Panc1 (cell line): Measurements from ENCODE around the gene GDPD3. TPM values are rescaled to one million over a fixed set of nuclear protein-coding genes. Genes with fewer than 3 reads are reported as not detected.

ENCODE experiments used
- ATAC-seq: fragments of 200-7000 bp; cut with Tn5 transposase; 2 replicates; pipeline ENCODE4 v1.9.1; 2020; ENCODE audit warnings: mild to moderate bottlenecking, moderate library complexity
- BruUV-seq: library from RNA; stranded (reverse); fragments of 400-500 nt; replicated peaks from 2 replicates; lab custom pipeline; 2021; lab: Mats Ljungman, UMichigan
- CTCF ChIA-PET: fragments of 300-600 bp; sonication (Branson Sonifier 250); formaldehyde crosslinking; loops from one replicate; lab custom pipeline; 2022; ENCODE audit warnings: antibody characterized with exemption; lab: Charles Lee
- POLR2A ChIA-PET: fragments of 300-600 bp; sonication (Branson Sonifier 250); formaldehyde crosslinking; loops from one replicate; lab custom pipeline; 2022; ENCODE audit warnings: antibody characterized with exemption; lab: Charles Lee
- DNase-seq: peaks from one replicate; pipeline ENCODE4 v3.0.0-alpha.2; 2010; ENCODE audit warnings: low read depth, low spot score
- H3K27ac ChIP-seq: 2 replicates; pipeline ENCODE4 v1.5.1; 2011; ENCODE audit warnings: mild to moderate bottlenecking, low read length, inconsistent platforms
- H3K27me3 ChIP-seq: fragments of 200-500 bp; sonication (Bioruptor generic); 2 replicates; pipeline ENCODE4 v1.6.0; 2014; ENCODE audit warnings: low read length, inconsistent platforms; ENCODE audit not compliant: control insufficient read depth, insufficient read depth
- H3K36me3 ChIP-seq: fragments of 200-500 bp; sonication (Bioruptor generic); 2 replicates; pipeline ENCODE4 v1.5.1; 2014; ENCODE audit warnings: inconsistent platforms, mild to moderate bottlenecking, low read length, moderate library complexity; ENCODE audit not compliant: control insufficient read depth, insufficient read depth
- H3K4me1 ChIP-seq: 2 replicates; pipeline ENCODE4 v1.5.1; 2011; ENCODE audit warnings: inconsistent platforms, mild to moderate bottlenecking, low read length, moderate library complexity; ENCODE audit not compliant: control insufficient read depth, insufficient read depth
- H3K4me3 ChIP-seq, 2 experiments: 2 replicates each; pipeline ENCODE4 v1.5.1; 2011 to 2012; ENCODE audit warnings: low read depth in 2 of 2, low read length in 2 of 2, mild to moderate bottlenecking in 2 of 2, inconsistent platforms in 1 of 2, moderate library complexity in 1 of 2
- H3K9me3 ChIP-seq: fragments of 200-500 bp; sonication (Bioruptor generic); 2 replicates; pipeline ENCODE4 v1.5.1; 2014; ENCODE audit warnings: low read depth, mild to moderate bottlenecking, inconsistent platforms, low read length, moderate library complexity; ENCODE audit not compliant: control insufficient read depth, insufficient read depth
- POLR2AphosphoS5 ChIP-seq: IDR thresholded peaks from 2 replicates; pipeline ENCODE4 v1.6.1; 2012; ENCODE audit warnings: mild to moderate bottlenecking, low read depth, low read length, moderate library complexity
- SIN3A ChIP-seq: IDR thresholded peaks from 2 replicates; pipeline ENCODE4 v1.6.1; 2012; ENCODE audit warnings: low read depth, mild to moderate bottlenecking, low read length, moderate library complexity, borderline replicate concordance; ENCODE audit not compliant: insufficient read depth
- TCF7L2 ChIP-seq: IDR thresholded peaks from 2 replicates; pipeline ENCODE4 v1.6.1; 2011; ENCODE audit warnings: mild to moderate bottlenecking, low read depth, low read length, inconsistent platforms
- in situ Hi-C: cut with HindIII; loops from 2 replicates; pipeline ENCODE4 v1.10.0; 2016; ENCODE audit warnings: low sequenced_read_pairs, low pct_unique_long_range_greater_than_20kb
- intact Hi-C: fragments of 100-400 bp; cut with micrococcal nuclease; formaldehyde crosslinking; loops from one replicate; pipeline ENCODE4 v1.10.0; 2022; ENCODE audit not compliant: unreplicated experiment
- total RNA-seq: library from RNA; stranded (reverse); gene quantifications from one replicate; pipeline ENCODE4 v1.2.1, GENCODE V29; 2021; ENCODE audit not compliant: unreplicated experiment
- TF ChIP-seq, protein P1 (sequence below), 2 experiments: IDR thresholded peaks; 2 replicates each; pipeline ENCODE4 v1.6.1; 2011 to 2012; ENCODE audit warnings: low read depth in 2 of 2, control low read depth in 1 of 2, low read length in 1 of 2, mild to moderate bottlenecking in 1 of 2, moderate library complexity in 1 of 2; ENCODE audit not compliant: insufficient read depth in 1 of 2
- TF ChIP-seq, protein P2 (sequence below): fragments of 450-650 bp; IDR thresholded peaks from 2 replicates; pipeline ENCODE4 v1.5.1; 2017; ENCODE audit warnings: mild to moderate bottlenecking

Gene GDPD3
- total RNA-seq, 1 experiment from 2014 or later = 2.5 TPM

DNA sequence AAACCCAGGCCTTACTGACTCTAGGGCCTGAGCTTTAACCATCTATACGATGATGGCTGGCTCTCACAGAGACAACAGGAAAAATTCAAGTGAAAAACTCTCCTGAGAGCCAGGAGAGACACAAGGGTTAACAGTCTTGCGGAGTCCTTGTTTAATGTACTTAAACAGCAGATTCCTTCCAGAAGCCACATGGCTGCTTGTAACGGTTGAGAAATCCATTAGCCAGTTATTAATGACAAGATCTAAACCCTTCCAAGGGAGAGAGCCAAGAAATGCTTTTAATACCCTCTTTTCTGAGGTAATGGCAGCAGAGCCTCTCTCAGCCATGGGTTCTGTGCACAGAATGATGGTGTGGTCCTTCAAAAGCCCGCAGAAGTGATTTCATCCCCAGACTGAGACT is 53.0 kb downstream of the GDPD3 start:
- BruUV-seq = no TSS peak
- in situ Hi-C loops = no loop called here
- no peaks in the 10 kb centered on the region for H3K27me3 ChIP-seq
- H3K9me3 ChIP-seq = no peaks in the 10 kb centered on the region
- POLR2A ChIA-PET = interaction anchor here (0.6 kb wide), 1 partner anchor 309 kb away, joined by 10 read pairs; no protein-coding TSS in a partner anchor
- DNase-seq (no peak), ATAC-seq (no peak)
- peaks cover 15% of the 10 kb centered on the region for H3K4me1 ChIP-seq
- H3K36me3 ChIP-seq = no peaks in the 10 kb centered on the region; the same call in 1 of the 2 replicates
- no peak overlapping the region for H3K27ac ChIP-seq
- no peak overlapping the region for H3K4me3 ChIP-seq
- TF ChIP-seq, protein P1, sequence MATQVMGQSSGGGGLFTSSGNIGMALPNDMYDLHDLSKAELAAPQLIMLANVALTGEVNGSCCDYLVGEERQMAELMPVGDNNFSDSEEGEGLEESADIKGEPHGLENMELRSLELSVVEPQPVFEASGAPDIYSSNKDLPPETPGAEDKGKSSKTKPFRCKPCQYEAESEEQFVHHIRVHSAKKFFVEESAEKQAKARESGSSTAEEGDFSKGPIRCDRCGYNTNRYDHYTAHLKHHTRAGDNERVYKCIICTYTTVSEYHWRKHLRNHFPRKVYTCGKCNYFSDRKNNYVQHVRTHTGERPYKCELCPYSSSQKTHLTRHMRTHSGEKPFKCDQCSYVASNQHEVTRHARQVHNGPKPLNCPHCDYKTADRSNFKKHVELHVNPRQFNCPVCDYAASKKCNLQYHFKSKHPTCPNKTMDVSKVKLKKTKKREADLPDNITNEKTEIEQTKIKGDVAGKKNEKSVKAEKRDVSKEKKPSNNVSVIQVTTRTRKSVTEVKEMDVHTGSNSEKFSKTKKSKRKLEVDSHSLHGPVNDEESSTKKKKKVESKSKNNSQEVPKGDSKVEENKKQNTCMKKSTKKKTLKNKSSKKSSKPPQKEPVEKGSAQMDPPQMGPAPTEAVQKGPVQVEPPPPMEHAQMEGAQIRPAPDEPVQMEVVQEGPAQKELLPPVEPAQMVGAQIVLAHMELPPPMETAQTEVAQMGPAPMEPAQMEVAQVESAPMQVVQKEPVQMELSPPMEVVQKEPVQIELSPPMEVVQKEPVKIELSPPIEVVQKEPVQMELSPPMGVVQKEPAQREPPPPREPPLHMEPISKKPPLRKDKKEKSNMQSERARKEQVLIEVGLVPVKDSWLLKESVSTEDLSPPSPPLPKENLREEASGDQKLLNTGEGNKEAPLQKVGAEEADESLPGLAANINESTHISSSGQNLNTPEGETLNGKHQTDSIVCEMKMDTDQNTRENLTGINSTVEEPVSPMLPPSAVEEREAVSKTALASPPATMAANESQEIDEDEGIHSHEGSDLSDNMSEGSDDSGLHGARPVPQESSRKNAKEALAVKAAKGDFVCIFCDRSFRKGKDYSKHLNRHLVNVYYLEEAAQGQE (IDR thresholded peaks at IDR 0.05; ENCODE audit: insufficient read depth in 1 of 2, low read depth in 2 of 2, low read length in 1 of 2) = no peak
- no peak for TF ChIP-seq SIN3A
- TF ChIP-seq POLR2AphosphoS5 = no peak
- no peak for TF ChIP-seq TCF7L2
- TF ChIP-seq, protein P2, sequence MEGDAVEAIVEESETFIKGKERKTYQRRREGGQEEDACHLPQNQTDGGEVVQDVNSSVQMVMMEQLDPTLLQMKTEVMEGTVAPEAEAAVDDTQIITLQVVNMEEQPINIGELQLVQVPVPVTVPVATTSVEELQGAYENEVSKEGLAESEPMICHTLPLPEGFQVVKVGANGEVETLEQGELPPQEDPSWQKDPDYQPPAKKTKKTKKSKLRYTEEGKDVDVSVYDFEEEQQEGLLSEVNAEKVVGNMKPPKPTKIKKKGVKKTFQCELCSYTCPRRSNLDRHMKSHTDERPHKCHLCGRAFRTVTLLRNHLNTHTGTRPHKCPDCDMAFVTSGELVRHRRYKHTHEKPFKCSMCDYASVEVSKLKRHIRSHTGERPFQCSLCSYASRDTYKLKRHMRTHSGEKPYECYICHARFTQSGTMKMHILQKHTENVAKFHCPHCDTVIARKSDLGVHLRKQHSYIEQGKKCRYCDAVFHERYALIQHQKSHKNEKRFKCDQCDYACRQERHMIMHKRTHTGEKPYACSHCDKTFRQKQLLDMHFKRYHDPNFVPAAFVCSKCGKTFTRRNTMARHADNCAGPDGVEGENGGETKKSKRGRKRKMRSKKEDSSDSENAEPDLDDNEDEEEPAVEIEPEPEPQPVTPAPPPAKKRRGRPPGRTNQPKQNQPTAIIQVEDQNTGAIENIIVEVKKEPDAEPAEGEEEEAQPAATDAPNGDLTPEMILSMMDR = no peak
- CTCF ChIA-PET = no interaction called here
- intact Hi-C loops = no loop called here

DNA sequence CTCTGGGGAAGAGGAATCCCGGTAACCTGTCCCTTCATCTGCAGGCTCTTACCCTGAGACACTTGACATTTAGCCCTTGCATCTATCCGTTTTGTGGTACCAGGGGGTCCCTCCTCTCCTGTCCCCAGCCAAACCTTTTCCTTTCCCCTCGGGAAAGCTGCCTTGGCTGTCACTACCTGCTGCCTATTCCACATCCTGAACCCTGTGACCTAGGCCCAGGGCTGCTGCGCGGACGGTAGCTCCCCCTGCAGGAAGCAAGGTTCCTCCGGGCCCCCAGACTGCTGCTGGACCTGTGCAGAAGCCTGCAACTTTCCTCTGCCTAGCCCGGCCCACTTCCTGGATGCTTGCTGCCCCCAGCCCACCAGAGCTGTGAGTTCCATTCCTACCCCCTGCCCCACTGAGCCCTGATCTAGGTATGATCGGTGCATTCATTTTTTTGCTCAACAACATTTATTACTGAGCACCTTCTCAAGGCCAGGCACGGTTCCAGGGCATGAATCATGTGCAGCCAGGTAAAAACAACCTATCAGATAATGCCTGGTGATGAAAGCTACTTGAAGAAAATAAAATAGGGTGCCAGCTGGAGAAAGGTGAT is 58.3 kb downstream of the GDPD3 start:
- TF ChIP-seq, protein P1 (IDR thresholded peaks at IDR 0.05; ENCODE audit: insufficient read depth in 1 of 2, low read depth in 2 of 2, low read length in 1 of 2) = no peak
- TF ChIP-seq, protein P2 = peak; percentile 95
- H3K36me3 ChIP-seq = no peaks in the 10 kb centered on the region; the same call in 1 of the 2 replicates
- H3K27me3 ChIP-seq = no peaks in the 10 kb centered on the region
- BruUV-seq = no TSS peak
- in situ Hi-C loops = no loop called here
- no peak overlapping the region; the same call in 1 of the 2 replicates for H3K27ac ChIP-seq
- DNase-seq (no peak), ATAC-seq (peak; percentile 81)
- ChIA-PET POLR2A (interaction anchor here (0.6 to 1.0 kb wide), 2 partner anchors 10 to 475 kb away, joined by 3 to 4 read pairs; partner anchors contain the start of gene ALDOA), CTCF (interaction anchor here (0.7 to 1.3 kb wide), 2 partner anchors 9 to 12 kb away, joined by 3 to 4 read pairs; no protein-coding TSS in a partner anchor)
- peaks cover 19% of the 10 kb centered on the region for H3K4me1 ChIP-seq
- H3K4me3 ChIP-seq = no peak overlapping the region; a peak in 1 of 4 replicates
- H3K9me3 ChIP-seq = no peaks in the 10 kb centered on the region
- intact Hi-C loops = no loop called here
